C4-2B (cell line): ENCODE data around the gene GIMAP6.

Experiments
- ZFX ChIP-seq: fragments of 450-650 bp; IDR thresholded peaks from 2 replicates; pipeline ENCODE4 v1.6.1; 2017
- TF ChIP-seq, protein P1 (sequence below): fragments of 450-650 bp; conservative IDR thresholded peaks from 2 replicates; pipeline ENCODE4 v1.5.1; 2017; ENCODE audit warnings: mild to moderate bottlenecking

DNA sequence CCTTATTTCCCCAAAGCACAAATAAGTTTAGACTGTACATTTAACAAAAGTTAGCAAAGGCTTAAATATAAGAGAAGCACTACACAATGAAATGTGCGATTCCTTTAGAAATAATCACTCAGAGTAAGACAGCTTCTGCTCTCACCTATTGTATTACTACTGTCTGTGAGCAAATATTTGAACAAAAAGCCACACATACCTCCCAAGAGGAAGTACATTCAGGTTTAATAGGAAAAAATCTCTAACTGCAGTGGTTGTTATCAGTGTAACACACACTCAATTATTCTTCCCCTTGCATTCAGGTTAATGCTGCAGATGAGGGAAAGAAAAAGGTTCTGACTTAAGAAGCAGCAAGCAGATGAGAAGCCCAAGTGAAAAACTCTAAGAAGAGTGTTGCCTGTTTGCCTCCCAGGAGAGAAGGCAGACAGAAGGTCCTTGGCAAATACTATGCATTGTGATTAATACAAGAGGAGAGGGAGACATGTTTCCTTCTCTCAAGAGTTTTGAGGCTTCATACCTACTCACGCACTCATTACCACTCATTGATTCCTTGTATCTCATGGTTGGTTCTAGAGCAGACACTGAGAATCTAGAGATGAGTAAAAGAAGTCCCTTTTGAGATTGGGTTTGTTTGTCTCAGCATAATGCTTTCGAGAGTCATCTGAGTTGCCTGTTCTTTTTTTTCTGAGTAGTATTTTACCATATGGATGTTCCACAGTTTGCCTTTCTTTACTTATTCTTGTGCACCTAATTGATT lies 51.4 kb downstream of the GIMAP6 start:
- TF ChIP-seq, protein P1, sequence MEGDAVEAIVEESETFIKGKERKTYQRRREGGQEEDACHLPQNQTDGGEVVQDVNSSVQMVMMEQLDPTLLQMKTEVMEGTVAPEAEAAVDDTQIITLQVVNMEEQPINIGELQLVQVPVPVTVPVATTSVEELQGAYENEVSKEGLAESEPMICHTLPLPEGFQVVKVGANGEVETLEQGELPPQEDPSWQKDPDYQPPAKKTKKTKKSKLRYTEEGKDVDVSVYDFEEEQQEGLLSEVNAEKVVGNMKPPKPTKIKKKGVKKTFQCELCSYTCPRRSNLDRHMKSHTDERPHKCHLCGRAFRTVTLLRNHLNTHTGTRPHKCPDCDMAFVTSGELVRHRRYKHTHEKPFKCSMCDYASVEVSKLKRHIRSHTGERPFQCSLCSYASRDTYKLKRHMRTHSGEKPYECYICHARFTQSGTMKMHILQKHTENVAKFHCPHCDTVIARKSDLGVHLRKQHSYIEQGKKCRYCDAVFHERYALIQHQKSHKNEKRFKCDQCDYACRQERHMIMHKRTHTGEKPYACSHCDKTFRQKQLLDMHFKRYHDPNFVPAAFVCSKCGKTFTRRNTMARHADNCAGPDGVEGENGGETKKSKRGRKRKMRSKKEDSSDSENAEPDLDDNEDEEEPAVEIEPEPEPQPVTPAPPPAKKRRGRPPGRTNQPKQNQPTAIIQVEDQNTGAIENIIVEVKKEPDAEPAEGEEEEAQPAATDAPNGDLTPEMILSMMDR, result no peak
- TF ChIP-seq ZFX, result no peak
